ENCODE data around the gene PCSK5.

Gene PCSK5

GRCh38 chr9:76115396-76115795, 224.9 kb downstream of the PCSK5 start:
- DNase-seq (ENCODE audit: insufficient read length, low spot score) = no peak
- no peak for FAIRE-seq

DNA sequence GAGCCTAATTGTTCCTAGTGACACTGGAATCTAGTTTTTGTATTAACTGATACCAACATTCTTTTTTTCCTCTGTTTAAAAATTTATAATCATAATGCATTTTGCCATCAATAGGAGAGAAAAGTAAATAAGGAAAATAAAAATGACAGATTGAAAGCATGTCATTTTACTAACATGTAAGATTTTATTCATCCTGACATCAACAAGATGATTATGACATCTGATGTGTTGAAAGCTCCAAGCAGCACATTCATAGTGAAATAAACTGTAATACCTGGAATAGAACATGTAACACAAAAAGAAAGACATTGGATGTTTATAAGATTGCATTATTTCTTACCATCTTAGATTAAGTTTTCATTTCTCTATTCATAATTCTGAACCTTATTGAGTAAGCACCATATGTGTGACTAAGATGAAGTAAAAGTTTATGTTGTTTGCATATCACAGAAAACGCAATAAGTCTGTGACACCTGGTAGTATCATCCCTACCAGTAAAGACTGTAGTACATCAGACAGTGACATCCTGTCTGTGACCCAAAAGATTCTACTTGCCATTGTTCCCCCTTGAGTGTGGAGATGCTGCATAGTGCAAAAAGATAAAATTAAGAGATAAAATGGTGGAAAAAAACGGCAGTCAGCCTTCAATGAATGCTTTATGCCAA, 225.6 kb downstream of the PCSK5 start:
- DNase-seq (ENCODE audit: insufficient read length, low spot score) (no peak), FAIRE-seq (no peak)

DNA sequence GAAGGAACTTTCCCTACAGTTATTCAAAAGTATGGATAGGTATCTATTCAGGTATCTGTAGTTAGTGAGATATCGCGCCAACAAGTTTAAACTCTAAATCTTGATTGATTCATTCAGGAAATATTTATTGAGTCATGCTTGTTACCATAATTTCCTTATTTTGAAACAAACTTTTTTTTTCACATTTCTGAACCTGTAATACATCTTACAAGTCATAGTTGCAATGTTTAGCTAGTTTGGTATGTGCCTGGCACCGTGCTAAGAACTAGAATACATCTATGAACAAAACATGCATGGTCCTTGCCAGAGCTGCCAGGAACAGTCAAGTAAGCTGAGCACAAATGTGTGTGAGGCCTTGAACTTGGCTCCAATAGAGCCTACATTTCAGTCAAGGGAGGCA, 226.4 kb downstream of the PCSK5 start:
- DNase-seq (ENCODE audit: insufficient read length, low spot score) = no peak
- no peak for FAIRE-seq

- no peak for FAIRE-seq
- DNase-seq (ENCODE audit: insufficient read length, low spot score) = no peak
These were observed 237.2 kb downstream of the PCSK5 start for GRCh38 chr9:76127637-76128036.

- no peak for DNase-seq (ENCODE audit: insufficient read length, low spot score)
- no peak for FAIRE-seq
These were observed 245.4 kb downstream of the PCSK5 start for GRCh38 chr9:76135902-76136301.

- no peak for FAIRE-seq
- no peak for DNase-seq (ENCODE audit: insufficient read length, low spot score)
These were observed 246.5 kb downstream of the PCSK5 start for GRCh38 chr9:76136986-76137385.

GRCh38 chr9:76137931-76138330, 247.5 kb downstream of the PCSK5 start:
- no peak for FAIRE-seq
- no peak for DNase-seq (ENCODE audit: insufficient read length, low spot score)

GRCh38 chr9:76138360-76138759, 247.9 kb downstream of the PCSK5 start:
- DNase-seq (ENCODE audit: insufficient read length, low spot score) (no peak), FAIRE-seq (no peak)

DNA sequence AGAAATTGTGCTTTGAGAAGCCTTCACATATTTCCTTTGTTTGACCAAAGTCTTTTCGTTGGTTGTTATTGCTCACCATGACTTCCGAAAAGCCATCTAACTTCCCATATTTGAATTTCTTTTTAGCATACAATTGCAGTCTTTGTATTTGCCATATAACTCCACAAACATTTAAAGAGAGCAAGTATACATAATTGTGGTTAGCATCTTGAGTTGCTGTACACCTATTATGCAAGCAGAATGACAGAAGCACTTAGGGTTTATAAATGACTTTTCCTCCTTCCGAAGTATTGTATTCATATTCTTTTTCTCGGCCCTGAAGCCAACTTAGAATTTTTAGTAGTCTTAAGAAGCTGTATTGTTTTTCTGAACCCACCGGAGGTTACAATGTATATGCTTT, 253.4 kb downstream of the PCSK5 start:
- no peak for FAIRE-seq
- no peak for DNase-seq (ENCODE audit: insufficient read length, low spot score)

GRCh38 chr9:76150013-76150412, 259.5 kb downstream of the PCSK5 start:
- DNase-seq (ENCODE audit: insufficient read length, low spot score) (no peak), FAIRE-seq (no peak)

DNA sequence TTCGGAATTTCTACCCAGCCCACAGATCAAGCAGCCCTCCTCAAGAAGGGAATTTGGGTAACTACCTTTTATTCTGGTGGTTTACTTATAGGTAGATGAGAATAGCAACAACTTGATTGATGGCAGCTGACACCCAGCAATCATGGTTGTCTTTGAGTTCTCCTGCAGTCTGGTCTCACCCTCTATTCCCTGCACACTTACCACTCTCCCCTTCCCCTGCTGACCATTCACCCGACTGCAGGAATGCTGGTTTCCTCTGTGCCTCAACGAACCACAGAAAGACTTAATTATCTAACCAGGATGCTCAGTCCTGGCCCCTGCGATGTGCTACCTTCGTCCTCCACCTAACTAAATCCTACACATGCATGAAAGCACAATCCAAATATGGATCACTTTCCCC, 260.8 kb downstream of the PCSK5 start:
- FAIRE-seq = no peak

DNA sequence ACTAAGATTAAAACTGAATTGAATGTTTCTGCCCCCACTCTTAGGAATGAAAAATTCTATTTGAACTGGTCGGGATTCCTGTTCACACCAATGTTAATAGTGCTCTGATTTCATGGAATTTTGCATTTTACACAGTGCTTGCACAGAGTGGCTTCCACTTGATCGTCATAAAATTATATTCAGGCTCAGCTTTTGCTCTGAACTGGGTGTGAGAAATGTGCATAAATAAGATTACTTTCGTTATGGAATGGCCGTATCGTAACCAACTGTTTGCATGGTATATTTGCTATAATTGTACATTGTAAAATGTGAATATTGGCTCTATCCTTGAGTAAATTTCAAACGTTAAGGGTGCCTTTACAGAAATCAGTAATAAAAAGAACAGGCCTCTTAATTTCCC, 262.9 kb downstream of the PCSK5 start:
- DNase-seq (ENCODE audit: insufficient read length, low spot score) = no peak
- no peak for FAIRE-seq

More for the DNA sequence above, 260.8 kb downstream of the PCSK5 start:
- DNase-seq (ENCODE audit: insufficient read length, low spot score) = no peak

DNA sequence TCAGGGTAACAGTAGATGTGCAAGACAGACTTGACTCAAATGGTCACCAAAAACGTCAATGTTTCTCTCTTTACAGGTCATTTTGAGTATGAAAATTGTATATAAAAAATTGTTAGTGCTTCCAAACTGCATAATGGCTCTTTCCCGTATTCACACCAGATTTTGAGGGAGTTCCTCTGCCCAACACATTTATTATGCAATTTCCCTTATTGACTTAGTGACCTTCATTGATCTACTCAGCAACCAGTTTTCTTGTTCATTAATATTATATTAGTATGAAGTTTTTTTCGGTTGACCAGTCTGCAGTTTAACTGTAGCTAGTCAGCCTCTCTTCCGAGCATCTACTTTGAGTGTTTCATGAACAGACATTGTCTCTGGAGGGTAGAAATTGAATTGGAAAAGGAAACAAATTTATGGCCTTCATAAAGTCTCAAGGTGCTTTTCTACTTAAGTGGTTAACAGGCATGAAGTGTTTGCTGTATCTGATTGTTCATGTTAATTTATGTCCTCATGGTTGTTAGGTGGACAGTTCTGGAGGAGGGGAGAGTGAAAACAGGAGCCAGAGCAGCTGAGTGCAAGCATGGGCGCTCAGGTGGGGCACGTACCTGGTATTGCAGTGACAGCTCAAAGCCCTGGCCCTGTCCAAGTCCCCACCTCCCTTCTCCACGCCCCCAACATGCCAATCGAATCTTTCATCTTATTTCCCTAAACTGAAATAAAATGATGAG, 263.6 kb downstream of the PCSK5 start:
- FAIRE-seq (no peak), DNase-seq (ENCODE audit: insufficient read length, low spot score) (no peak)

DNA sequence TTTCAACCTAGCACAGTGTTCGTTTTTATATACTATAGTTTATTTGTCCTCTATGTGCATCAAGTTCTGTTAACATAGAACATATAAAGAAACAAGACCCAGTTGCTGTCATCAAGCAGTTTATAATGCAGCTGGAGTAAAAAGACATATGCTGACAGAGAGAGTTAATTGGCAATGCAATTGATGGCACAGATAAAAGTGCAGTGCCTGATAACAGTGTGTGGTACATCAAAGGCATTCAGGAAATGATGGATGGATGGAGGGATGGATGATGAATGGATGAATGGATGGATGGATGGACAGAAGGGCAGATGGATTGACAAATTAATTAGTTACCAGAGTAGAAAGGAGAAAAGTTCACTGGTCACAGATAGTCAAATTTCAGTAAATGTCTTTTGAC, 264.9 kb downstream of the PCSK5 start:
- no peak for FAIRE-seq
- DNase-seq (ENCODE audit: insufficient read length, low spot score) = no peak

DNA sequence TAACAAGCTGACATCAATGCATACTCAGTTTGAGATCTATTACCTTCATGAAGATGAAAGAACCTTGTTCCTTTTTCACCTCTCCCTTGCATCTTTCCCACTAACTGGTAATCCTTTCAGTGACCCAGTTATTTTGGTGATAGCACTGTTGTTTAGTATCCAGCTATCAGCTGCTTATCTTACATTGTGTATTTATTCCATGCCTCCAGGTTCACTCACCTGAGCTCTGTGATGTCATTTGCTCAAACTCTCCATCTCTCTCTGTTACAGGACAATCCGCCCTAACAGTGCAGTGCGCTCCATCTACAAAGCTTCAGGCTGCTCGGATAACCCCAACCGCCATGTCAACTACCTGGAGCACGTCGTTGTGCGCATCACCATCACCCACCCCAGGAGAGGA, 268.2 kb downstream of the PCSK5 start:
- no peak for DNase-seq (ENCODE audit: insufficient read length, low spot score)
- no peak for FAIRE-seq

DNA sequence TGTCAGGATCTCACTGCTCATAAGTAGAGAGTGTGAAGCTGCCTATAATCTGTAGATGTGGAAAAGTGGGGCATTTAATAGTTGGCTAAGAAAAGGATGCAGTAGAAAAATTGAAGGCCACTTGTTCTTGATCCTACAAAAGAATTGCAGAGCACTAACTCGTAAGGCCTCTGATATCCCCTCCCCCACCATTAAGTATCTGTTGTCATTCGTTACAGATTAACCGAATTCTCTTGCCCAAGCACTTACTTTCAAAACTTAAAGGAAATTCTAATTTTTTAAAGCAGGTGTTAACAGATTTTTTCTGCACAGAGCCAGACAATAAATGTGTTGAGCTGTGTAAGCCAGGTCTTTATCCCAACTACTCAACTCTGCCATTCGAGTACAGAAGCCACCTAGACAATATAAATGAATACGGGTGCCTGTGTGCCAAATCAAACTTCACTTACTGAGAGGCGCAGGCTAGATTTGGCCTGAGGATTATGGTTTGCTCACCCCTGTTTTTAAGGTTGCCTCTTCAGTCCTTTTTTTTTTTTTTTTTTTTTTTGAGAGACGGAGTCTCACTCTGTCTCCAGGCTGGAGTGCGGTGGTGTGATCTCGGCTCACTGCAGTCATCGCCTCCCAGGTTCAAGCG, 268.9 kb downstream of the PCSK5 start:
- DNase-seq (ENCODE audit: insufficient read length, low spot score) (no peak), FAIRE-seq (no peak)

- DNase-seq (ENCODE audit: insufficient read length, low spot score) (no peak), FAIRE-seq (no peak)
These were observed 270.6 kb downstream of the PCSK5 start for GRCh38 chr9:76161106-76161505.

DNA sequence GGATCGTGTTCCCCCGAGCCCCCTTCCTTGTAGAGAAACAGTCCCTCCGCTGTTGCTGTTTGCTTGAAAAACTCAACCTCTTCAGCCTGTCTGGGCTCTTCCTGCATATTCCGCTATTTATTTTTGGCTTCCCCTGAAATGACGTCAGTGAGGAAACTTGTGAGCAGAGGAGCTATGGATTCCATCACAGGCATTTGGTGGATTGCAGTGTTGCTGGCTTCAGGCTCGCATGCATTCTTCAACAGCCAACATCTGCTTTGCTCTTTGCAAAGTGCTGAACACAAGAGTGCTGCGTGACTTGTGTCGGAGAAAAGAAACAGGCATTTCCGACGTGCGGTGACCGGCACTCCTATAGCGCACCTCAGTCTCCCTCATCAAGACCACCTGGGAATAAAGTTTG, 271.1 kb downstream of the PCSK5 start:
- FAIRE-seq (no peak), DNase-seq (ENCODE audit: insufficient read length, low spot score) (no peak)

GRCh38 chr9:76162086-76162730, 271.7 kb downstream of the PCSK5 start:
- FAIRE-seq = no peak
- no peak for DNase-seq (ENCODE audit: insufficient read length, low spot score)

- FAIRE-seq (no peak), DNase-seq (ENCODE audit: insufficient read length, low spot score) (no peak)
These were observed 272.5 kb downstream of the PCSK5 start for GRCh38 chr9:76162751-76163500.

DNA sequence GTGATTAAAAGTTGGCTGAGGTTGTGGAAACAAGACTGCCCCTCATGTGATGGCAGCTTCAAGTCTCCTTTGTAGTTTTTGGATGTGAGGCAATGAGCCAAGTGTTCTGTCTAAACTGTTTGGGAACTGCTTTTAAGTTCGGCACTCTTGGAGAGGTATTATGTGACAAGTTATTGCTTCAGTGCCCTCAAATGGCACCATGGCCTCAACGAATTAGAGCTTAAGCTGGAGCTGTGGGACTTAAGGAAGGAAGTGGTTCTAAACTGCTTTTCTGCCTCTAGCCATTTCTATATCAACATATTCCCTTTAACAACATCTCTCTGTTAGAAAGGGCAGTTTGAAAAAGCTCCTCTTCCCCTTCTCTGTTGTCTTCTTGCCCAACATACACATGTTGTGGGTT, 276.1 kb downstream of the PCSK5 start:
- no peak for FAIRE-seq
- no peak for DNase-seq (ENCODE audit: insufficient read length, low spot score)

Measured in GM19239 (cell line).